IPS-20b (cell line): ENCODE measurements around the gene CLDND2.

Source experiments
- H3K27ac ChIP-seq: one replicate; pipeline ENCODE4 v1.5.1; 2013; ENCODE audit warnings: low read length
- H3K27me3 ChIP-seq: 2 replicates; pipeline ENCODE4 v1.6.1; 2013; ENCODE audit warnings: mild to moderate bottlenecking, low read length, inconsistent platforms; ENCODE audit not compliant: insufficient read depth
- H3K36me3 ChIP-seq: 2 replicates; pipeline ENCODE4 v1.6.1; 2013; ENCODE audit warnings: low read depth, mild to moderate bottlenecking, inconsistent platforms, low read length, moderate library complexity; ENCODE audit not compliant: insufficient read depth
- H3K4me1 ChIP-seq: 2 replicates; pipeline ENCODE4 v1.6.1; 2013; ENCODE audit warnings: mild to moderate bottlenecking, control low read depth, inconsistent platforms, low read length, moderate library complexity; ENCODE audit not compliant: insufficient read depth
- H3K4me3 ChIP-seq: 2 replicates; pipeline ENCODE4 v1.5.1; 2013; ENCODE audit warnings: mild to moderate bottlenecking, low read length, inconsistent platforms
- H3K9ac ChIP-seq: 2 replicates; pipeline ENCODE4 v1.6.1; 2013; ENCODE audit warnings: low read depth, mild to moderate bottlenecking, inconsistent platforms, low read length, moderate library complexity
- H3K9me3 ChIP-seq: 2 replicates; pipeline ENCODE4 v1.6.1; 2013; ENCODE audit warnings: mild to moderate bottlenecking, low read depth, low read length, inconsistent platforms; ENCODE audit not compliant: insufficient read depth

CLDND2 gene

DNA sequence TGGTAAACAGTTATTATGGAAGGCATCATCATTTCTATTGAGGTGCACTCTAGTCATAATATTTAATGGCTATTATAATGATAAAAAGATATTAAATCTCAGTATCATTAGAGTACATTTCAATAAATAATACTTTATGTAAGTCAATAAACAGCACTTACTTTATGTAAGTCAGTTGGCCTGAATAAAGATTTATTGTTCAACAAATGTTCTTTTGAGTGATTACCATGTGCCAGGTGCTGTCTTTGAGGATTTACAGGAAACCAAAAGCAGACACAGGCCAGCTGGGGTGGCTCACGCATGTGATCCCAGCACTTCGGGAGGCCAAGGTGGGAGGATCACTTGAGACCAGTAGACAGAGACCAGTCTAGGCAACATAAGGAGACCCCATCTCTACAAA lies 8.6 kb upstream of the CLDND2 start:
- H3K4me3 ChIP-seq, result no peak overlapping the region
- H3K27ac ChIP-seq, result no peak overlapping the region
- no peaks in the 10 kb centered on the region for H3K36me3 ChIP-seq
- H3K27me3 ChIP-seq, result no peaks in the 10 kb centered on the region
- no peaks in the 10 kb centered on the region for H3K4me1 ChIP-seq
- H3K9me3 ChIP-seq, result peaks cover 7% of the 10 kb centered on the region
- H3K9ac ChIP-seq, result no peak overlapping the region

- H3K4me3 ChIP-seq, result no peak overlapping the region
- no peak overlapping the region for H3K27ac ChIP-seq
- no peaks in the 10 kb centered on the region; the same call in 1 of the 2 replicates for H3K9me3 ChIP-seq
- no peaks in the 10 kb centered on the region for H3K4me1 ChIP-seq
- no peaks in the 10 kb centered on the region for H3K36me3 ChIP-seq
- no peak overlapping the region for H3K9ac ChIP-seq
- H3K27me3 ChIP-seq, result no peaks in the 10 kb centered on the region
Observed at GRCh38 chr19:51375504-51376221, 6.9 kb upstream of the CLDND2 start.

- H3K9me3 ChIP-seq, result no peaks in the 10 kb centered on the region
- H3K4me3 ChIP-seq, result no peak within 1 kb of the TSS
- H3K36me3 ChIP-seq, result no peaks in the 10 kb centered on the region
- H3K27ac ChIP-seq, result no peak within 1 kb of the TSS
- H3K27me3 ChIP-seq, result no peaks in the 10 kb centered on the region
- H3K9ac ChIP-seq, result no peak within 1 kb of the TSS
- H3K4me1 ChIP-seq, result peaks cover 6% of the 10 kb centered on the region; the same call in 1 of the 2 replicates
Observed at GRCh38 chr19:51372649-51373504, 4.1 kb upstream of the CLDND2 start, which contains the start of gene NKG7. Gene NKG7 (minus strand): TSS chr19:51372654. CDS start chr19:51372535, 119 bp downstream.

GRCh38 chr19:51372021-51372648 lies 3.3 kb upstream of the CLDND2 start:
- no peaks in the 10 kb centered on the region for H3K9me3 ChIP-seq
- H3K4me3 ChIP-seq, result no peak overlapping the region
- no peaks in the 10 kb centered on the region for H3K36me3 ChIP-seq
- no peak overlapping the region for H3K9ac ChIP-seq
- H3K27me3 ChIP-seq, result no peaks in the 10 kb centered on the region
- H3K27ac ChIP-seq, result no peak overlapping the region
- H3K4me1 ChIP-seq, result peaks cover 6% of the 10 kb centered on the region; the same call in 1 of the 2 replicates

GRCh38 chr19:51371186-51371690 lies 2.4 kb upstream of the CLDND2 start:
- Histone ChIP-seq H3K9ac (no peak overlapping the region), H3K27ac (no peak overlapping the region), H3K4me1 (peaks cover 6% of the 10 kb centered on the region; the same call in 1 of the 2 replicates)

GRCh38 chr19:51370230-51370629 lies 1.4 kb upstream of the CLDND2 start:
- Histone ChIP-seq H3K4me3 (no peak overlapping the region), H3K9ac (no peak overlapping the region), H3K27me3 (no peaks in the 10 kb centered on the region), H3K27ac (no peak overlapping the region), H3K9me3 (no peaks in the 10 kb centered on the region), H3K36me3 (no peaks in the 10 kb centered on the region), H3K4me1 (peaks cover 12% of the 10 kb centered on the region; the same call in 1 of the 2 replicates)

More at GRCh38 chr19:51371186-51371690, 2.4 kb upstream of the CLDND2 start:
- H3K36me3 ChIP-seq, result no peaks in the 10 kb centered on the region
- H3K9me3 ChIP-seq, result no peaks in the 10 kb centered on the region
- no peaks in the 10 kb centered on the region for H3K27me3 ChIP-seq
- H3K4me3 ChIP-seq, result no peak overlapping the region

DNA sequence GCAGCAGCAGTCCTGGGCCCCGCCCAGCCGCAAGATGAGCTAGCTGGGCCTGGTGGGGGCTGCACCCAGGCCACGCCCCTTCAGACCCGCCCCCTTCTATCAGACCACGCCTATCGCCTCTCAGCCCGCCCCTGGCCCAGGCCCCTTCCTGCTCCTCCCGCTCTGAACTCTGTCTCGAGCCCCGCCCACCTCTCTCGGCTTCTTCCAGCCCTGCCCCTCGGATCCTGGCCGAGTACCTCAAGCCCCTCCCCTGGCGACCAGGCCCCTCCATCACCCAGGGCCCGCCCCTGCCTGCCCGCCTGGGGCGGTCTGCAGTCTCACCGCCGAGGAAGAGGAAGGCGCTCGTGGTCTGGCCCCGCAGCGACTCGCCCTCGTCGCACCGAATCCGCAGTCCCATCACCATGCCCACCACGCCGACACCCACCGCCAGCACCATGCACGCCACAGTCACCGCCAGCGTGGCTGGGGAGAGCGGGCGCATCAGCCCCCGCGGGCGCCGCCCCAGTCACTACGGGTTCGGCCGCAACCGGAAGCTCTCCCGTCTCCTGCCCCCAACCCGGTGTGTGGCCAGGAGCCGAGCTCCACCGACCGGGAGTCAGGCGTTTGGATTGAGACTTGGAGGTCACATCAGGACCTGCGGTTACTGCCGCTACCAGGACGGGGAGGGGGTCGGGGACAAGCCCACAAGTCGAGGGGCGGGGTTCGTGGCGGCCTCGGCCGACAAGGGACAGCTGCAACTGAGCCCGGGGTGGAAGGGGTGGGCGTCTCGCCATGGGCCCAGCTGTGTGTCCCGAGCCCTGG lies 1.0 kb downstream of the CLDND2 start:
- H3K4me3 ChIP-seq, result peak overlapping the region; percentile 97
- H3K4me1 ChIP-seq, result peaks cover 15% of the 10 kb centered on the region
- peak overlapping the region; percentile 89; the same call in 1 of the 2 replicates for H3K9ac ChIP-seq
- no peaks in the 10 kb centered on the region for H3K9me3 ChIP-seq
- H3K36me3 ChIP-seq, result no peaks in the 10 kb centered on the region
- no peaks in the 10 kb centered on the region for H3K27me3 ChIP-seq
- peak overlapping the region; percentile 98 for H3K27ac ChIP-seq

GRCh38 chr19:51367255-51367564 lies 1.6 kb downstream of the CLDND2 start:
- H3K36me3 ChIP-seq, result no peaks in the 10 kb centered on the region
- peak overlapping the region; percentile 97 for H3K4me3 ChIP-seq
- peaks cover 15% of the 10 kb centered on the region for H3K4me1 ChIP-seq
- H3K9ac ChIP-seq, result peak overlapping the region; percentile 89
- H3K9me3 ChIP-seq, result no peaks in the 10 kb centered on the region
- peak overlapping the region; percentile 98 for H3K27ac ChIP-seq
- no peaks in the 10 kb centered on the region for H3K27me3 ChIP-seq

DNA sequence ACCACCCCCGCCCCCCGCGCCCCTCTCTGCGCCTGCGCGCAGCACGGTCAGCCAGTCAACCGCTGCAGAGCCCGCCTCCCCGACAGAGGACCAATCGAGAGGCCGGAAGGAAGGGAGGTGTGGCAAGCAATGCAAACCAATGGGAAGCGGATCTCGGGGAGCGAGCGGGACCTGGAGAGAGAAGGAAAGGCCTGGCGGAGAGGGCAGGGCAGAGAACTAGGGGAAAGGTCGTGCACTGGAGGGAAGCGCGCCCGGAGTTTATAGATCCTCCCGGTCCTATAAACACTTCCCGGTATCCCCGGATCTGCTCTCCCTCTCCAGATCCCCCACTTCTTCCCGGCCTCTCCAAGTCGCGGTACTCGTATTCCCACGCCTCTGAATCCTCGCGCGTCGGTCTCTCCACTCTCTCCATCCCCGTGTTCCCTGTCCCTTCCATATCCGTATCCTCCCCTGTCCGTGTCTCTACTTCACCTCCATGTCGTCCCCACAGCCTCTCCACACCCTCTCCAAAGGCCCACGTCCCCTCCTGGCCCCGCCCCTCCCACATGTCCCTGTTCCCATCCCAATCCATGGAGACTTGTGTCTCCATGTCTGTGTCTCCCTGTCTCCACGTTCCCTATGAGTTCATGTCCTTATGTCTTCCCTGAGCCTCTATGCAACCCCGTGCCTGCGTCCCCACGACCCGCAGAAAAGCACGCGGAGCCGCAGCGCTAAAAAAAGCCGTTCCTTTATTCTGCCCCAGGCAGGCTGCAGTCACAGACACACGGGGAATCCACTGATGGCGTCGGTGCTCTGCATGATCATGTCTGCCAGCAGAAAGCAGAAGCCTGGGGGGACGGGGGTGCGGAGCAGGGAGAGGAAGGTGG lies 2.2 kb downstream of the CLDND2 start:
- Histone ChIP-seq H3K36me3 (no peaks in the 10 kb centered on the region), H3K27ac (peak overlapping the region; percentile 98), H3K27me3 (no peaks in the 10 kb centered on the region), H3K4me1 (peaks cover 15% of the 10 kb centered on the region), H3K4me3 (peak overlapping the region; percentile 97), H3K9me3 (no peaks in the 10 kb centered on the region), H3K9ac (peak overlapping the region; percentile 89)

DNA sequence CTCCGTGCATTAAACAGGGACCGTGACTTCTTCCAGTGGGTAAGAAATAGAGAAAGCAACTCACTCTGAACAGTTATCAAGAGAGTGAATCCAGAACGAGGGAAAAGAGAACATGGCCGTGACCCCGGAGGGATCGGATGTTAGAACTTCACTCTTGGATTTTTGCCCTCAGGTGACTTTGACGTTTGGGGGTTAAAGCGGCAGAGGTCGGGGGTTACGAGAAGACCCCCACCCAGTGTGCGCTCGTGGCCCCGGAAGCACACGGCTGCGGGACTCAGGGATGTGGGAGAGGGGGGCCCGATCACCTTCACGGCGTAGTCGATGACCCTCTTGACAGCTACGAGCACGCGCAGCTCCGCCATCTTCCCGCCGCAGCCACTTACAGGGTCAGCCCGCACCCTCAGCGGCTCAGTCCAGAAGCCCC lies 2.8 kb downstream of the CLDND2 start, which contains the start of gene ETFB:
Gene ETFB, minus strand, starts transcription at position 424 of the 424 bp plus-strand sequence. Its CDS starts 62 bp downstream, at position 362.
- Histone ChIP-seq H3K36me3 (no peaks in the 10 kb centered on the region), H3K9ac (peak within 1 kb of the TSS; percentile 89), H3K4me1 (peaks cover 15% of the 10 kb centered on the region), H3K9me3 (no peaks in the 10 kb centered on the region), H3K4me3 (peak within 1 kb of the TSS; percentile 97), H3K27me3 (no peaks in the 10 kb centered on the region), H3K27ac (peak within 1 kb of the TSS; percentile 98)
